K562 (cell line): ENCODE results near the gene ADGRE3. TPM values are rescaled to one million over a fixed set of nuclear protein-coding genes. Genes with fewer than 3 reads are reported as not detected.
A peak's percentile ranks its signal among the peaks of the same experiment; 100 is the strongest.

Source experiments
- ATF7 ChIP-seq: fragments of 450-650 bp; IDR thresholded peaks from 2 replicates; pipeline ENCODE4 v1.7.1; 2014; ENCODE audit warnings: mild to moderate bottlenecking, moderate library complexity
- CBFA2T2 ChIP-seq: fragments of 450-650 bp; conservative IDR thresholded peaks from 2 replicates; pipeline ENCODE4 v1.6.1; 2017; ENCODE audit warnings: mild to moderate bottlenecking
- CEBPB ChIP-seq: fragments of 450-650 bp; IDR thresholded peaks from 2 replicates; pipeline ENCODE4 v1.6.1; 2016; ENCODE audit warnings: missing genetic modification characterization, missing compliant biosample characterization
- FOS ChIP-seq: IDR thresholded peaks from 3 replicates; pipeline ENCODE4 v1.6.1; 2011; ENCODE audit not compliant: insufficient read length; ENCODE audit errors: extremely low read depth
- MYC ChIP-seq, 2 experiments: fragments of 250-450 bp in 1 of 2; sonication (Bioruptor Pico) in 1 of 2; IDR thresholded peaks; 2 replicates each; pipeline versions ENCODE4 v1.5.1 to v1.6.1; 2012 to 2021; ENCODE audit warnings: low read depth in 2 of 2, borderline replicate concordance in 1 of 2, improper control_type of control experiment in 1 of 2, low read length in 1 of 2, mild to moderate bottlenecking in 1 of 2, moderate library complexity in 1 of 2
- RB1 ChIP-seq: fragments of 450-650 bp; IDR thresholded peaks from 2 replicates; pipeline ENCODE4 v1.6.1; 2017; ENCODE audit warnings: low read depth, mild to moderate bottlenecking
- SMAD2 ChIP-seq: fragments of 150-350 bp; IDR thresholded peaks from 2 replicates; pipeline ENCODE4 v1.6.1; 2014; ENCODE audit warnings: low read depth, mild to moderate bottlenecking, low read length
- TFE3 ChIP-seq: fragments of 450-650 bp; formaldehyde crosslinking; IDR thresholded peaks from 2 replicates; pipeline ENCODE4 v1.4.0; 2020; ENCODE audit warnings: mild to moderate bottlenecking, mixed read lengths
- USF2 ChIP-seq: sonication (generic); formaldehyde crosslinking; IDR thresholded peaks from 2 replicates; pipeline ENCODE4 v1.5.0; 2020; ENCODE audit warnings: missing genetic modification reagents
- ZEB2 ChIP-seq: fragments of 450-650 bp; IDR thresholded peaks from 2 replicates; pipeline ENCODE4 v1.6.1; 2016
- ZNF143 ChIP-seq: sonication (generic); formaldehyde crosslinking; IDR thresholded peaks from 2 replicates; pipeline ENCODE4 v1.9.0; 2022; ENCODE audit warnings: mild to moderate bottlenecking, missing genetic modification reagents
- ZNF644 ChIP-seq: fragments of 200-800 bp; sonication (Bioruptor generic); IDR thresholded peaks from 2 replicates; pipeline ENCODE4 v1.6.1; 2016; ENCODE audit warnings: low read depth, missing genetic modification characterization, missing compliant biosample characterization
- polyA plus RNA-seq, 8 experiments: library from polyadenylated mRNA; depleted of rRNA in 4 of 8; stranded (reverse) in 5 of 8; unstranded in 3 of 8; fragments of >200 nt; fragmentation: Nextera tagmentation in 2 of 8; fragmentation: Illumina TruSeq in 1 of 8; extraction: Ambion mirVana in 2 of 8; extraction: Trizol in 1 of 8; gene quantifications; 2 replicates each; pipeline versions ENCODE4 v1.2.1 to v1.2.3, GENCODE V29; 2011 to 2014; ENCODE audit warnings: inconsistent platforms in 1 of 8, missing spikeins in 1 of 8
- total RNA-seq, 7 experiments: library from RNA; depleted of rRNA in 6 of 7; stranded (reverse); fragments of >200 nt in 6 of 7; fragmentation: Illumina TruSeq in 2 of 7; extraction: Trizol in 2 of 7; gene quantifications; 2 replicates each; pipeline versions ENCODE4 v1.2.1 to v1.2.3, GENCODE V29; 2011 to 2021; ENCODE audit warnings: low replicate concordance in 1 of 7

The ADGRE3 gene
- total and polyA plus RNA-seq, 9 of the 15 experiments (the other 6 are each of a cell fraction or from before 2014, with no cell fraction given) = not detected

GRCh38 chr19:14632286-14632685 lies 42.4 kb downstream of the ADGRE3 start (continued):
- TF ChIP-seq FOS (peak; percentile 49), CEBPB (peak; percentile 62), RB1 (no peak), MYC (IDR thresholded peaks at IDR 0.05; ENCODE audit: low read depth, low read length) (peak; percentile 85), MYC (CRISPR knock-in tag; IDR thresholded peaks at IDR 0.05; ENCODE audit: borderline replicate concordance, low read depth) (no peak), SMAD2 (no peak), ZNF644 (no peak), ATF7 (no peak), ZEB2 (no peak), ZNF143 (CRISPR knock-in tag) (peak; percentile 85), USF2 (CRISPR knock-in tag) (peak; percentile 91), CBFA2T2 (peak; percentile 32; the same call in 1 of the 2 replicates), TFE3 (CRISPR knock-in tag) (peak; percentile 77)
